ENCODE data around the gene FARP1. TPM values are rescaled to one million over a fixed set of nuclear protein-coding genes. Genes with fewer than 3 reads are reported as not detected.

Gene FARP1
- total and polyA plus RNA-seq, 2 donors, result 5.8 to 7.5 TPM

DNA sequence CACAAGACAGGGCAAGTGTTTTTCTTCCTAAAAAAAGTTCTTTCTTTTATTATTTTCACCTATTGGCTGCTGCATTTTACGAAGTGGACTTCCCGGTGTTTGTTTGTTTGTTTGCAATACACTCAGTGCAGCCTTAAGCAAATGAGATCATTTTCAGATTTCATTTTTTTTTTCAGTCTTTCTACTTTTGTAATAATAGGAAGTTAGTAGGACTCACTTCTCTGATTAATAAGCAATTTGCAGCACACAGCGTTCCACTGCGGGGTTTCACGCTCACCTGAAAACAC lies 305.7 kb downstream of the FARP1 start:
- peaks cover 48 to 59% of the 10 kb centered on the region in 2 donors for H3K36me3 ChIP-seq (ENCODE audit: control insufficient read depth in 2 of 2, insufficient read depth in 2 of 2, low read length in 1 of 2)
- peaks cover 26 to 47% of the 10 kb centered on the region in 2 donors for H3K4me1 ChIP-seq (ENCODE audit: control insufficient read depth in 2 of 2, insufficient read depth in 2 of 2, low read length in 2 of 2)
- no peak overlapping the region for H3K27ac ChIP-seq (ENCODE audit: low read depth in 1 of 2, low read length in 1 of 2)
- WGBS, result 97% methylated on average over 5 of the region's 5 CpGs
- H3K4me3 ChIP-seq (ENCODE audit: low read length in 2 of 2), result no peak overlapping the region
- DNase-seq (ENCODE audit: low read depth in 6 of 9, low spot score in 9 of 9), result no peak
- H3K27me3 ChIP-seq (ENCODE audit: control insufficient read depth in 2 of 2, insufficient read depth in 1 of 2, low read length in 1 of 2), result no peaks in the 10 kb centered on the region
- H3K9me3 ChIP-seq (ENCODE audit: control insufficient read depth in 2 of 2, insufficient read depth in 1 of 2, low read length in 1 of 2), result no peaks in the 10 kb centered on the region

DNA sequence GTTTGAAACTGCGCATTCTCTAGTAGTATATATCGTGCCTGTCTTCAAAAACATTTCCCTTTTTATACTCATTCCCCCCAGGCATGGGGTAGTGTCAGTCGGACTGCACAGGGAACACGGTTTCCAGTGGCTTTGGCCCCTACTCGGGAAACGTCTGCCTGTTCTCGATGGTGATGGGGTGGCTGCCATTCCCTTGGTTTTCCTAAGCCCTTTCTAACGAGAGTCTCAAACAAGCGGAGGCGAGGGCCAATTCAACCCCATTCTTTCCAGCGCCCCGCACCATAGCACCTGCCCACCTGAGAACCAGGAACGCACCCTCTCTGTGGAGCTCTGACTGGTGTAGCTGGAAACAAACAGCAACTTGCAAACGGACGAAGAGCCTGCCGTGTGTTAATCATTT lies 306.4 kb downstream of the FARP1 start:
- DNase-seq (ENCODE audit: low read depth in 6 of 9, low spot score in 9 of 9), result no peak
- Histone ChIP-seq H3K36me3 (ENCODE audit: control insufficient read depth in 2 of 2, insufficient read depth in 2 of 2, low read length in 1 of 2) (peaks cover 50 to 65% of the 10 kb centered on the region in 2 donors), H3K27me3 (ENCODE audit: control insufficient read depth in 2 of 2, insufficient read depth in 1 of 2, low read length in 1 of 2) (no peaks in the 10 kb centered on the region), H3K9me3 (ENCODE audit: control insufficient read depth in 2 of 2, insufficient read depth in 1 of 2, low read length in 1 of 2) (no peaks in the 10 kb centered on the region), H3K27ac (ENCODE audit: low read depth in 1 of 2, low read length in 1 of 2) (no peak overlapping the region), H3K4me1 (ENCODE audit: control insufficient read depth in 2 of 2, insufficient read depth in 2 of 2, low read length in 2 of 2) (peaks cover 26 to 49% of the 10 kb centered on the region in 2 donors), H3K4me3 (ENCODE audit: low read length in 2 of 2) (no peak overlapping the region)
- WGBS, result 98% methylated on average over 16 of the region's 16 CpGs

DNA sequence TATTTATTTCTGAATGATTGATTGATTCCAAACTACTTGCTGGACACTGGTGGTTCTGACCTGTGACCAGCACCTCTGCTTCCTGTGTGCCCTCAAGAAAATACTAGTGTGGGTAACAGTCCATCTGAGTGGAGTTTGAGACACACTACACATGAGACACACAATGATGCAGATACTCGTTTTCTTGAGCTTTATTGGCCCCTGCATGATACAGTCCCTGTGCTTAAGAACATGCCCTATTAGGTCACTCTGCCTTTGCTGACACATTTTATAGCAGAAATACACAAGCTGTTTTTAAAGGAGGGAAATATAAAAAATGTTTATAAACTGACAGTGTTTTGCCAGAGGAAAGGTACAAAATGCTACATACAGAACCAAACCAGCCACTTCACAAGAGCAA lies 307.1 kb downstream of the FARP1 start:
- H3K27ac ChIP-seq (ENCODE audit: low read depth in 1 of 2, low read length in 1 of 2), result peak overlapping the region in 1 of 2 donors; percentile 75
- H3K36me3 ChIP-seq (ENCODE audit: control insufficient read depth in 2 of 2, insufficient read depth in 2 of 2, low read length in 1 of 2), result peaks cover 55 to 71% of the 10 kb centered on the region in 2 donors

DNA sequence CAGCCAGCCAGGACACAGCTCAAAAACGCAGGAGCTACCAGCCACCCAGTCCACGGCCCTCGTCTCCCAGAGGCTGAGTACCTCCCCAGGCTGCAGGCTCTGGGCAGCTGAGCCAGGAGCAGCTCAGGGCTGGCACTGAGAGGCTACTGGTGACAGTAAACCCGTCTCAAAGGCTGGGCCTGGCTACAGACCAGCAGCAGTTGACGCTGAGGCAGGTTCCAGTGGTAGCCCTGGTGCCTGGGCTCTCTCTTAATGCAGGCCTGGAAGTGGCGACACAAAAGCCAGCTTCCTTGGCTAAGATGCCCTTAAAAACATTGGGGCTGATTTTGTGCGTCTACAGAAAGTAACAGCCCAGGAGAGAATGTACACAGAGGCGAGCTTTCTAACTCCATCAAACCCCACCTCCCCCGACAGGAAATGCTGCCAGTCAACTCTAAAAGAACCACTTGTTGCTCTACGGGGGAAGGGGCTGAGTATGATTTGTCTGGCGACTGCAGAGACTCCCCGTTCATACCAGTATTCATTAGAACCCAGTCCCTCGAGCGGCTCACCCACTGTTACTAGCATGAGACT lies 307.7 kb downstream of the FARP1 start:
- peak in 5 of 9 donors; percentile 51 to 83 (median 55) for DNase-seq (ENCODE audit: low read depth in 6 of 9, low spot score in 9 of 9)
- Histone ChIP-seq H3K27ac (ENCODE audit: low read depth in 1 of 2, low read length in 1 of 2) (peak overlapping the region; percentile 62 to 75), H3K36me3 (ENCODE audit: control insufficient read depth in 2 of 2, insufficient read depth in 2 of 2, low read length in 1 of 2) (peaks cover 59 to 77% of the 10 kb centered on the region in 2 donors), H3K9me3 (ENCODE audit: control insufficient read depth in 2 of 2, insufficient read depth in 1 of 2, low read length in 1 of 2) (no peaks in the 10 kb centered on the region), H3K4me3 (ENCODE audit: low read length in 2 of 2) (no peak overlapping the region), H3K4me1 (ENCODE audit: control insufficient read depth in 2 of 2, insufficient read depth in 2 of 2, low read length in 2 of 2) (peaks cover 22 to 54% of the 10 kb centered on the region in 2 donors), H3K27me3 (ENCODE audit: control insufficient read depth in 2 of 2, insufficient read depth in 1 of 2, low read length in 1 of 2) (no peaks in the 10 kb centered on the region)
- WGBS, result 52% methylated on average over 14 of the region's 14 CpGs

More for the DNA sequence above, 307.1 kb downstream of the FARP1 start:
- no peak for DNase-seq (ENCODE audit: low read depth in 6 of 9, low spot score in 9 of 9)
- Histone ChIP-seq H3K9me3 (ENCODE audit: control insufficient read depth in 2 of 2, insufficient read depth in 1 of 2, low read length in 1 of 2) (no peaks in the 10 kb centered on the region), H3K4me3 (ENCODE audit: low read length in 2 of 2) (no peak overlapping the region), H3K27me3 (ENCODE audit: control insufficient read depth in 2 of 2, insufficient read depth in 1 of 2, low read length in 1 of 2) (no peaks in the 10 kb centered on the region), H3K4me1 (ENCODE audit: control insufficient read depth in 2 of 2, insufficient read depth in 2 of 2, low read length in 2 of 2) (peaks cover 26 to 55% of the 10 kb centered on the region in 2 donors)
- 96% methylated on average over 1 of the region's 1 CpG for WGBS

DNA sequence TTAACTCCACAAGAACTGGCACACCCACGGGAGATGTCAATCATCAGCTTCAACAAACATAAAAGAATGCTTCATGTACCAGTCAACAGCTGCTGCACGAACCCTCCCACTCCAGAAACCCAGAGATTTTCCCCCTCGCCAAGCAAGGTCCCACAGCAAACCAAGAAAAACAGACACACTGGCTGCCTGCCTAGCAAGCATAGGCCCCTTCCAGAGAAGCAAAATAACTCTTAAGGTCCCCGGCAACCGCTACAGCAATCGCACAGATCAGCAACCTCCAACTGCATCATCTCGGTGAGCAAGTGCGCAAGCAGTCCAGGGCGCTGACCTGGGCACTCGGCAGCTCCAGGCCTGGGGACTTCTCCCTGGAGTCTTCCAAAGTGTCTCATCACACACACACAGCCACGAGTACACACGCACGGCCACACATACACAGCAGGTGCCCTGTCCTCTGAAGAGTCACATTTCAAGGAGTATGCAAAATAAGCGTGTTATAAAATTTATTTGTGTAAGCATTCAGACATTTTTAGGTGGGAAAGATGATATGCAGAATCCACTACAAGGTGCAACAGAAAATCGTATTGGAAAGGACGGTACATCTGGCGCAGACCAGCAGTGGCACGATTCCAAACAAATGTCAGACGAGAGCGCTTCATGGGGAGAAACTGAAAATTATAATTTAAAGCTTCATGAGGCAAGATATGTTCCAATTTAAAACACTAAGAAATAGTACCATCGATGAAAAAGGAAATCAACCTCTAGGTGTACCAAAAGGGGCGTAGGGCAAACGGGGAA lies 309.0 kb downstream of the FARP1 start:
- Histone ChIP-seq H3K36me3 (ENCODE audit: control insufficient read depth in 2 of 2, insufficient read depth in 2 of 2, low read length in 1 of 2) (peaks cover 64 to 73% of the 10 kb centered on the region in 2 donors), H3K9me3 (ENCODE audit: control insufficient read depth in 2 of 2, insufficient read depth in 1 of 2, low read length in 1 of 2) (no peaks in the 10 kb centered on the region), H3K27me3 (ENCODE audit: control insufficient read depth in 2 of 2, insufficient read depth in 1 of 2, low read length in 1 of 2) (no peaks in the 10 kb centered on the region), H3K4me1 (ENCODE audit: control insufficient read depth in 2 of 2, insufficient read depth in 2 of 2, low read length in 2 of 2) (peaks cover 26 to 57% of the 10 kb centered on the region in 2 donors), H3K4me3 (ENCODE audit: low read length in 2 of 2) (no peak overlapping the region), H3K27ac (ENCODE audit: low read depth in 1 of 2, low read length in 1 of 2) (peak overlapping the region in 1 of 2 donors; percentile 13)
- whole genome bisulfite sequencing, result 86% methylated on average over 23 of the region's 23 CpGs
- peak in 1 of 9 donors; percentile 28 for DNase-seq (ENCODE audit: low read depth in 6 of 9, low spot score in 9 of 9)

DNA sequence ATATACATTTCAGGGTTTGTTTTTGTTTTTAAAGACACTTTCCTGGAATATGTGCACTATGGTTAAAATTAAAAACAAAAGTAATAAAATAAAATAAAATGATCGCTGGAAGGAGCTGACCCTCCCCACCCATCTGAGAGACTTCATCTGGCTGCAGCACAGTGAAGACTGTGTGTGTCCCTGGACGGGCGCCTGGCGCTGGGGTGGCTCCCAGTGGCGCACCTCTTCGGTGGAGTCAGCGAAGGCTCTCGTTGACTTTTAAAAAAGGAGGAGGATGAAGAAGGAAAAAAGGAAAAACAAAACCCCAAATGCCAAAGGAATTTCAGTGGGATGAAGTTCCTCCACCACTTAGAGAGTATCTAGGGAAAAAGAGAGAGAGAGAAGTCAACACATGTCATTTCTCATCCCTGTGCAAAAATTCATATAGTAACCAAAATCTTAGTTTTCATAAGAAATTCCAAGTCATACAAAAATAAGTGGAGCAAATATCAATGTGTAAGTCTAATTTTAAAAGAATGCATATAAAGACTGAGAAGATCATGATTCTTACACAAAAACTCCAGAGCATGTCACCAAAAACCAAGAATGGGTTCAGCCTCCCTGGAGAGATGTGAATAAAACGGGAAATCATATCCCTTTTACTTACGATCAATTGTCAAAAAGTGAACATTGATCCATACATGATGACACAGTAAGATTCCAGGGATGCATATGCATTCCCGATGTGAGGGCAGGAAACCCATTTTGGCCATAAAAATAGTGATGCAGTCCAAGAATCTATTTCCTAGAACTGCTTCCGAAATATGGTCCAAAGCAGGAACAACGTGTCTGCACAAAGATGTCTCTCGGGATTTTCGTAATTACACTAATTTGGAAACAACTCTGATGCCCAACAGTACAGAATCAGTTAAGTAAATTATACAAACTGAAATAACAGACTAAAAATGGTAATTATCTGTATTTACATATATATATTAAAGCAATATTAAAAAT lies 310.3 kb downstream of the FARP1 start:
- 91% methylated on average over 15 of the region's 15 CpGs for WGBS
- Histone ChIP-seq H3K4me3 (ENCODE audit: low read length in 2 of 2) (no peak overlapping the region), H3K9me3 (ENCODE audit: control insufficient read depth in 2 of 2, insufficient read depth in 1 of 2, low read length in 1 of 2) (no peaks in the 10 kb centered on the region), H3K27me3 (ENCODE audit: control insufficient read depth in 2 of 2, insufficient read depth in 1 of 2, low read length in 1 of 2) (no peaks in the 10 kb centered on the region), H3K27ac (ENCODE audit: low read depth in 1 of 2, low read length in 1 of 2) (no peak overlapping the region), H3K36me3 (ENCODE audit: control insufficient read depth in 2 of 2, insufficient read depth in 2 of 2, low read length in 1 of 2) (peaks cover 56 to 71% of the 10 kb centered on the region in 2 donors), H3K4me1 (ENCODE audit: control insufficient read depth in 2 of 2, insufficient read depth in 2 of 2, low read length in 2 of 2) (peaks cover 33 to 67% of the 10 kb centered on the region in 2 donors)
- no peak for DNase-seq (ENCODE audit: low read depth in 6 of 9, low spot score in 9 of 9)

DNA sequence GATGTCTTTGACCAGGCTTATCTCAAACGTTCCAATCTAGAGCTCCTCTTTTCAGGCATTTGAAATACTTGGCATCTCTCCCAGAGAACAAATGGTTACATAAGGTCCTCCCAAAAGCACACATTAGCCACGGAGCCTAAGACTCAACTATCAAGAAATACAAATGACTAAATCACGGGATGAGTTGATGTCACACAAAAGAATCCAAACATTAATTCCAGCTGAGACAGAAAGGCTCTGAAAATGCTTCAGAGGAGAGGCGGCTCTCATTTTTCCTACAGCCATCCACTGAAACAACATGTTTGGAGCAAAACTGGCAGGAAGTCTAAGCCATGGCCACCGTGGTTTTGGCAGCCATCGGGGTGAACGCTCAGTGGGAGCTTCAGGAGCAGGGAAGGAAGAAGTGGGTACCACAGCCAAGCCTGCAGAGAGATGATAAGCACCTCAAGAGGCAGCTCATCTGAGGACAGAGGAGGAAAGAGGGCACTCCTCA lies 311.5 kb downstream of the FARP1 start:
- no peaks in the 10 kb centered on the region for H3K9me3 ChIP-seq (ENCODE audit: control insufficient read depth in 2 of 2, insufficient read depth in 1 of 2, low read length in 1 of 2)
- no peak for DNase-seq (ENCODE audit: low read depth in 6 of 9, low spot score in 9 of 9)
- no peak overlapping the region for H3K4me3 ChIP-seq (ENCODE audit: low read length in 2 of 2)
- H3K36me3 ChIP-seq (ENCODE audit: control insufficient read depth in 2 of 2, insufficient read depth in 2 of 2, low read length in 1 of 2), result peaks cover 56 to 73% of the 10 kb centered on the region in 2 donors
- H3K27ac ChIP-seq (ENCODE audit: low read depth in 1 of 2, low read length in 1 of 2), result no peak overlapping the region
- WGBS, result 49% methylated on average over 7 of the region's 7 CpGs
- peaks cover 36 to 67% of the 10 kb centered on the region in 2 donors for H3K4me1 ChIP-seq (ENCODE audit: control insufficient read depth in 2 of 2, insufficient read depth in 2 of 2, low read length in 2 of 2)
- H3K27me3 ChIP-seq (ENCODE audit: control insufficient read depth in 2 of 2, insufficient read depth in 1 of 2, low read length in 1 of 2), result no peaks in the 10 kb centered on the region

DNA sequence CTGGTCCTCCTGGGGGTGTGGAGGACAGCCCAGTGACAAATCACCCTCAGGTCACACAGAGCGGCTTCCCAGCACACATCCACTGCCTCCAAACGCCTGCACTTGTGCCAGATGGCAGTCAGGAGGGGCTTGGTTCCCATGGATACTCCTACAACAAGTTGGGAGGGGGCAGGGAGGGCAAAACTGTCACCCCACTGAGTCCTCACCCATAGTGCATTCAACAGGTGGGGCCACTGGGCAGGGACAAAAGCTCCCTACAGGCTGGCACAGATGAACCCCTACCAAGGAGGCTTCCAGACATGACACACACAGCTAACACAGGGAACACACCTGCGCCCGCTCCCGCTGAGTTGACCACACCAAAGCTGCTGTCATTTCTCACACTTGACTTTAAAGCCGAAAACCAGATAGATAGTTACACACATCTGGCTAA lies 313.5 kb downstream of the FARP1 start:
- peak overlapping the region; percentile 54 to 73 for H3K27ac ChIP-seq (ENCODE audit: low read depth in 1 of 2, low read length in 1 of 2)
- H3K27me3 ChIP-seq (ENCODE audit: control insufficient read depth in 2 of 2, insufficient read depth in 1 of 2, low read length in 1 of 2), result no peaks in the 10 kb centered on the region

More for the DNA sequence above, 313.5 kb downstream of the FARP1 start:
- Histone ChIP-seq H3K4me1 (ENCODE audit: control insufficient read depth in 2 of 2, insufficient read depth in 2 of 2, low read length in 2 of 2) (peaks cover 27 to 67% of the 10 kb centered on the region in 2 donors), H3K9me3 (ENCODE audit: control insufficient read depth in 2 of 2, insufficient read depth in 1 of 2, low read length in 1 of 2) (no peaks in the 10 kb centered on the region), H3K4me3 (ENCODE audit: low read length in 2 of 2) (no peak overlapping the region), H3K36me3 (ENCODE audit: control insufficient read depth in 2 of 2, insufficient read depth in 2 of 2, low read length in 1 of 2) (peaks cover 64 to 79% of the 10 kb centered on the region in 2 donors)
- 15% methylated on average over 6 of the region's 6 CpGs for whole genome bisulfite sequencing
- DNase-seq (ENCODE audit: low read depth in 6 of 9, low spot score in 9 of 9), result peak in 5 of 9 donors; percentile 46 to 78 (median 60)

All from thymus (tissue), 11 donors.